ELF-1 (cell line): ENCODE results near the gene SYT7.

ENCODE experiments used
- DNase-seq: peaks from one replicate; pipeline ENCODE4 v3.0.0-alpha.2; 2016; ENCODE audit warnings: low read depth, low spot score

Gene SYT7

GRCh38 chr11:61554172-61554988 lies 26.5 kb downstream of the SYT7 start:
- DNase-seq: peak; percentile 45

- peak; percentile 30 for DNase-seq
Measured at GRCh38 chr11:61553373-61554171, 27.3 kb downstream of the SYT7 start.

DNA sequence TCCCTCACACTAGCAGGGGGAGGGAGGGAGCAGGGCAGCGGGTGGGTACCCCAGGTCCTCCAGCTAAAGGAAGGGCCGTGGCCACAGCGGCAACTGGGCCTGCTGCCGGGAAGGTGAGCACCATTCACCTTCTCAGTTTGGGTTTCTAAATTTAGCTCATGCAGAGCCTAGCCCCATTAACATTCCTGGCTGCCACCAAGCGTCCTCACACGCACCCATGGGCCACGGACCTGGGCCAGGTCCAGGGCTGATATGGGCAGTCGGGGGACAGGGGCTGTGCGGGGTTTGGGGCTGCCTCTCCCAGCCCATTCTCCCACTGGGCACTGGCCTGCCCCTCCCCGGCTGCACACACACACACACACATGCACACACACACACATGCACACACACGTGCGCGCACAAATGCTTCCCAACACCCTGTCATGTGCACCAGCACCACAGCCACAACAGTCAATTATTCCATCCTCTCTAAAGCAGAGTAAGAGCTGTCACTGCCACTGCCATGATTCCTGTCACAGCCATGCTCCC lies 28.7 kb downstream of the SYT7 start:
- DNase-seq: no peak

DNA sequence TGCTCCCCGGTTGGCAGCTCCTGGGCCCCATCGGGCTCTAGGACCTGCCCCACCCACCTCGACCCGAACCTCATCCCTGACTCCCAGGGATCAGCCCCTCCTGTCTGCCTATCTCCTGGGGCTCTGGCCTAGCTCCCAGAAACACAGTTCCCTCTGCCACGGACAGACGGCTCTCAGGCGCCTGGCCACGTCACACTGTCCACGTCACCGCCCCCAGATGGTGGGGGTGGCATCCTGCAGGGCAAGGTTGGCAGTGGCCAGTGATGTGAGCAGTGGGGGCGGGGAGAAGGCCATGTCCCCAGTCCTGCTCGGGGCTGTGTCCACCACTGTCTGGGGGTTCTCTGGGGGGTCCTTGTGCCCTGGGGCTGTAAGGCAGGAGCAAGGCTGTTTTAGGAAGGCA lies 29.2 kb downstream of the SYT7 start:
- no peak for DNase-seq

DNA sequence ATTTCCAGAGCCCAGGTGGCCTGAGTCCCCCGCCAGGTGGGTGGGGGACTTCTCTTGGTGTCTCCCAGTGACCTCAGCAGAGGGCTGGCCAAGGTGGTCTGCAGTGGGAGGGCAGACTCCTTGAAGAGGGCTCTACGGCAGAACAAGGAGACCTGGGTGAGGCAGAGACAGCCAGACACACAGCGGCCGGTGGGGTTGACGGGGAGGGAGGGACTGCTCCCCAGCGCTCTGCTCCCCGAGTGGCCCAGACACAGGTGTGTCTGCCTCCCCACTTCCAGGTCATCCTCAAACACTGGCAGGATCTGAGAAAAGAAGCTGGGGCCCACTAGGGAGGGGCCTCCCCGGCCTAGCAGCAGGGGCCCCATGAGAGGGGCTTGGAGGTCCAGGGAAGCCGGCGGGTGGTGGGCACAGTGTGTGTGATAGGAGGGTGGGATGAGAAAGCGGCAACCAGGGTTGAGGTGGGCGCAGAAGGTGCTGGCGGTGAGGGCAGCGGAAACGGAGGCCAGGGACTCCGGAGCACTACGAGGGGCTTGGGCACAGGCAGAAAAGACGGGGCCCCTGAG lies 30.1 kb downstream of the SYT7 start:
- no peak for DNase-seq

- DNase-seq: no peak
Measured at GRCh38 chr11:61549662-61550568, 31.0 kb downstream of the SYT7 start.

- DNase-seq: no peak
Measured at GRCh38 chr11:61549177-61549576, 31.7 kb downstream of the SYT7 start.

- no peak for DNase-seq
Measured at GRCh38 chr11:61547246-61547645, 33.6 kb downstream of the SYT7 start.

- no peak for DNase-seq
Measured at GRCh38 chr11:61546663-61547062, 34.2 kb downstream of the SYT7 start.

DNA sequence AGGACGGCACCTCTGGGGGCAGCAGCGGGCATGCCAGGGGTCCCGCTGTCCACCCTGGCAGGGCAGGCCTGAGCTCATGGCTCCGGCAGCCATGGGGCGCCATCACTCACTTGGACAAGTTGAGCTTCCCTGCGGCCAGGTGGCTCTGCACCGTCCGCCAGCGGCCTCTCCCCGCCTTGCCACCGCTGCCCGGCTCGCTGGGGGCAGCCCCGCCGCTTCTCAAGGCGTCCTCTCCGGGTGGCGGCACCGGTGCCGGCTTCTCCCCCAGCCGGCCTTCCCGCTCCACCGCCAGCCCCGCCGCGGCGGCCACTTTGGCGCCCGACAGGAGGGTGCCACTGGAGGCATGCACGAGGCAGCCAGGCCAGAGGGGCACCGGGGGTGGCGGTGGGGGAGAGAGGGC lies 35.0 kb downstream of the SYT7 start:
- DNase-seq: no peak

- DNase-seq: no peak
Measured at GRCh38 chr11:61545341-61545740, 35.5 kb downstream of the SYT7 start.

DNA sequence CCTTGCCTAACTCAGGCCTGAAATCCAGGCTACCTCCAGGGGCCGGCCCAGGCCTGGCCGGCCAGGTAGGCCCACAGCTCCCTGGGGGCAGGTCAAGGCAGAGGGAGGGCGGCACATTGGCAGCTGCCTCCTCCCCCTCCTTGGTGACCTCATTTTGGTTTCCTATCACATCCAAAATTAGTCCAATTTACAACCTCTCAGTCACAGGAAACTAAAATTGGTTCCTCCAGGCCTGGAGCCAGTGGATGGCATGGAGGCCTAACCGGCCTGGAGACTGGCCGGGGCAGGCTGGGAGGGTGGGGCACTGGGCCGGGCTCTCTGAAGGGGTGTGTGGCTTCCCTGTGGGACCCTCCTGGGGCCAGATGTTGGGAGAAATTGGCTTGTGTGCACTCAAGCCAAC lies 36.4 kb downstream of the SYT7 start:
- DNase-seq: no peak

GRCh38 chr11:61543606-61544306 lies 37.1 kb downstream of the SYT7 start:
- DNase-seq: no peak

DNA sequence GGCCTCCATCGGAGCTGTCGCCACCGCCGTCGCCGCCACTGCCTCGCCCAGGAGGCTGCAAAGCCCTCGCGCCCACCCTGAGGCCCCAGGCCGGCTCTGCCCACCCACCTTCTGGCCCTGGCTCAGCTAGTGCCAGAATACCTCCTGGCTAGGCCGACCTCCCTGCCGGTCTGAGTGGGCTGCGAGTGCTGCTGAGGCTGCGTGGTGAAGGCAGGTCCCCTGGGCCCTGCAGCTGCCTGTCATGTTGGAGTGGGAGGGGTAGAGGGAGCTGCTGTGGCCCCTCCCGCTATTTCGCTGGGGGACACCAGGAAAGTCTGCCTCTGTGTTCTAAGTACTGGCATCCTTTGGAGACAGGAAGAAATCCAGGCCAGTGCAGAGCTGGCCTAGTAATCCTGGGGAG lies 38.2 kb downstream of the SYT7 start:
- no peak for DNase-seq

DNA sequence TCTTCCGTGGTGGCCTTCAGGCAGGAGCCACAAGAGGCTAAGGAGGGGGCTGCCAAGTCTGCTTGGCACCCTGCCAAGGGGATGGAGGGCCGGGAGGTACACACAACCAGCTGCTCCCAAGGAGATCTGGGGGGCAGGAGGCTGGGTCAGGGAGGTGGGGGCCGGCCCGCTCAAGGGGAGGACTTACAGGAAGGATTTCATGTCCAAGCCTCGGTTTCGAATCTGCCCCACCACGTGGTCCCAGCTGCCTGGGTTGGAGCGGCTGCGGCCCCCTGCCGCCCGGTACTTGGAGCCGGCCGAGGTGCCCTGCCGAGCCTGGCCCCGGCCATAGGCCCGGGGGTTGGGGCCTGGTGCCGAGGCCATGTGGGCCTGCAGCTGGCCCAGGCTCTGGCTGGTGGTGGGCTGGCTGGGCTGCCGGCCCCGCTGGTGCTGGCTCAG lies 38.8 kb downstream of the SYT7 start:
- no peak for DNase-seq

- peak; percentile 75 for DNase-seq
Measured at GRCh38 chr11:61541598-61541997, 39.3 kb downstream of the SYT7 start.

GRCh38 chr11:61540528-61540927 lies 40.3 kb downstream of the SYT7 start:
- no peak for DNase-seq

DNA sequence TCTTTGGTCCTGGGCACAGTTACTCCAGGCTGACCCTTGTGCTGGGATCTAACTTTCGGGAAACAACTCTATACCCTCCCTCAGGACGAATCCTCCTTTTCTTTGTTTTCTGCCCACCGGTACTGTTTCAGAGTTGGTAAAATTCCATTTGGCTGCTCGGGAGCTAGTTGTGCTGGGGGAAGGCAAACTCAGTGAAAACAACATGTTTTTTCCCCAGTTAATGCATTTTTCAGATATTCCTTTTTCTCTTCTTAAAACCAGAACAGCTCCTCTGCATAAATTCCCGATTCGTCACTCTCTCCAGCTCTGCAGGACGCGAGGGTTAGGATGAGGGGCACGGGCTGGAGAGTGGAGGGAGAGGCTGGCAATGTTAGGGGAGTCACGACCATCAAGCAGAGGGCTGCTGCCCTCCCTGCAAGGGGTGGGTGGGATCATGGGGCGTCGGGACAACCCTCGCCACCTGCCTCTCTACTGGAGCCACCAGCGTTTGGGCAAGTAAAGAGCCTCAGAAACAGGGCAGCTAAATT lies 41.0 kb downstream of the SYT7 start:
- no peak for DNase-seq

- no peak for DNase-seq
Measured at GRCh38 chr11:61539006-61539405, 41.9 kb downstream of the SYT7 start.

- no peak for DNase-seq
Measured at GRCh38 chr11:61538636-61538961, 42.3 kb downstream of the SYT7 start.

DNA sequence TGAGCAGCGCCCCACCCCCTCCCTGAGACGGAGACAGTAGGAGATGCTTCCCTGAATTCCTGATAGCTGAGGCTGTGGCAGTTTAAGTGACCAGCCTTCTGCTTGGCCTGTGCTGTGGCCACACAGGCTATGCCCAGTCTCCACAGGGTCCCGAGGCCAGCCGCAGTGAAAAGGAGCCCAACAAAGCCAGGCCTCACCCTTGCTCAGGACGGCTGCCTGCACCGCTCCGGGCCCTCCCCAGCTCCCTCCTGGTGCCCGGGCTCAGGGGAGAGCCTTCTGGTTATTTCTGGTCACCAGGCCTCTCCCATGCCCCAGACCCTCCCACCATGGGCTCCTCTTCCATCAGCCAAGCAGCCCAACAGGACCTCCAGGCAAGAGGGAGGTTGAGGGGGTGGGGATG lies 43.5 kb downstream of the SYT7 start:
- DNase-seq: no peak
